Trophoblast cell (in vitro differentiated cells and primary cell): Measurements from ENCODE around the gene AZU1.

Experiments used
- DNase-seq, 2 donors: peaks; one replicate each; pipeline ENCODE4 v3.0.0-alpha.2; 2016
- H2AFZ ChIP-seq: 2 replicates; pipeline ENCODE4 v1.6.1; 2013; ENCODE audit warnings: low read length, moderate library complexity, mild to moderate bottlenecking; ENCODE audit not compliant: insufficient read depth, poor library complexity
- H2AK5ac ChIP-seq: 2 replicates; pipeline ENCODE4 v1.6.1; 2013; ENCODE audit warnings: mild to moderate bottlenecking, low read length
- H2BK120ac ChIP-seq: 2 replicates; pipeline ENCODE4 v1.6.1; 2013; ENCODE audit warnings: low read length, mild to moderate bottlenecking, moderate library complexity; ENCODE audit not compliant: insufficient read depth, poor library complexity
- H2BK12ac ChIP-seq: 2 replicates; pipeline ENCODE4 v1.6.1; 2013; ENCODE audit warnings: mild to moderate bottlenecking, low read length, moderate library complexity
- H2BK5ac ChIP-seq: 2 replicates; pipeline ENCODE4 v1.6.1; 2013; ENCODE audit warnings: low read length, low read depth, moderate library complexity, mild to moderate bottlenecking; ENCODE audit not compliant: poor library complexity
- H3K14ac ChIP-seq: 2 replicates; pipeline ENCODE4 v1.6.1; 2013; ENCODE audit warnings: mild to moderate bottlenecking, low read length
- H3K18ac ChIP-seq: 2 replicates; pipeline ENCODE4 v1.6.1; 2013; ENCODE audit warnings: mild to moderate bottlenecking, low read length
- H3K23ac ChIP-seq: 2 replicates; pipeline ENCODE4 v1.6.1; 2013; ENCODE audit warnings: low read length
- H3K27ac ChIP-seq: 2 replicates; pipeline ENCODE4 v1.5.1; 2013; ENCODE audit warnings: low read depth, mild to moderate bottlenecking, inconsistent platforms, low read length, moderate library complexity
- H3K27me3 ChIP-seq: 2 replicates; pipeline ENCODE4 v1.6.1; 2013; ENCODE audit warnings: inconsistent platforms, mild to moderate bottlenecking, low read length, moderate library complexity; ENCODE audit not compliant: insufficient read depth
- H3K36me3 ChIP-seq, 2 experiments: 1 replicate in 1 of 2; 2 replicates in 1 of 2; pipeline ENCODE4 v1.6.1; 2013; ENCODE audit warnings: low read length in 2 of 2, mild to moderate bottlenecking in 2 of 2, moderate library complexity in 1 of 2; ENCODE audit not compliant: insufficient read depth in 2 of 2, control insufficient read depth in 1 of 2
- H3K4ac ChIP-seq: 2 replicates; pipeline ENCODE4 v1.6.1; 2013; ENCODE audit warnings: low read depth, mild to moderate bottlenecking, low read length, moderate library complexity
- H3K4me1 ChIP-seq, 2 experiments: 1 replicate in 1 of 2; 2 replicates in 1 of 2; pipeline ENCODE4 v1.6.1; 2013; ENCODE audit warnings: low read length in 2 of 2, mild to moderate bottlenecking in 2 of 2, moderate library complexity in 1 of 2; ENCODE audit not compliant: insufficient read depth in 2 of 2, control insufficient read depth in 1 of 2
- H3K4me2 ChIP-seq: 2 replicates; pipeline ENCODE4 v1.6.1; 2013; ENCODE audit warnings: inconsistent platforms, mild to moderate bottlenecking, low read length, moderate library complexity
- H3K4me3 ChIP-seq: 2 replicates; pipeline ENCODE4 v1.5.1; 2013; ENCODE audit warnings: mild to moderate bottlenecking, low read depth, low read length, inconsistent platforms
- H3K79me1 ChIP-seq: one replicate; pipeline ENCODE4 v1.6.1; 2013; ENCODE audit warnings: low read length
- H3K79me2 ChIP-seq: 2 replicates; pipeline ENCODE4 v1.6.1; 2013; ENCODE audit warnings: low read length, mild to moderate bottlenecking; ENCODE audit not compliant: control insufficient read depth, insufficient read depth, poor library complexity
- H3K9ac ChIP-seq: 2 replicates; pipeline ENCODE4 v1.6.1; 2013; ENCODE audit warnings: mild to moderate bottlenecking, low read length
- H3K9me3 ChIP-seq: 2 replicates; pipeline ENCODE4 v1.6.1; 2013; ENCODE audit warnings: low read depth, mild to moderate bottlenecking, control low read depth, inconsistent platforms, low read length; ENCODE audit not compliant: insufficient read depth
- H4K12ac ChIP-seq: 2 replicates; pipeline ENCODE4 v1.6.1; 2013; ENCODE audit warnings: low read depth, mild to moderate bottlenecking, low read length, moderate library complexity
- H4K8ac ChIP-seq: 2 replicates; pipeline ENCODE4 v1.6.1; 2013; ENCODE audit warnings: low read depth, mild to moderate bottlenecking, low read length, moderate library complexity
- H4K91ac ChIP-seq: one replicate; pipeline ENCODE4 v1.6.1; 2013; ENCODE audit warnings: low read depth, mild to moderate bottlenecking, low read length, moderate library complexity
- WGBS: extraction: QIAGEN DNeasy Blood & Tissue Kit; methylation state at CpG from one replicate; pipeline ENCODE4 v1.1.7; 2013; ENCODE audit warnings: missing lambda C conversion rate; ENCODE audit not compliant: insufficient read length, insufficient coverage; ENCODE audit errors: extremely low coverage; 5-methylcytosine and 5-hydroxymethylcytosine counted together

Gene AZU1

GRCh38 chr19:791567-792305 lies 35.9 kb upstream of the AZU1 start:
- Histone ChIP-seq H3K18ac (no peak overlapping the region), H3K23ac (no peak overlapping the region), H2BK12ac (peak overlapping the region; percentile 71), H2BK5ac (no peak overlapping the region), H4K8ac (no peak overlapping the region), H3K79me2 (no peaks in the 10 kb centered on the region), H3K4me1 (peaks cover 21 to 24% of the 10 kb centered on the region in 2 experiments), H3K27me3 (no peaks in the 10 kb centered on the region), H2BK120ac (no peak overlapping the region), H3K9ac (no peak overlapping the region), H4K91ac (peak overlapping the region; percentile 78), H3K36me3 (no peaks in the 10 kb centered on the region), H3K4me3 (no peak overlapping the region), H3K14ac (no peak overlapping the region), H3K4me2 (no peak overlapping the region), H3K27ac (no peak overlapping the region), H3K79me1 (peaks cover 27% of the 10 kb centered on the region), H2AFZ (no peak overlapping the region), H3K4ac (peak overlapping the region; percentile 14), H4K12ac (no peak overlapping the region), H2AK5ac (peak overlapping the region; percentile 61), H3K9me3 (no peaks in the 10 kb centered on the region)
- no CpG with 5 or more reads among the region's 8 CpGs for WGBS
- DNase-seq: no peak

- Histone ChIP-seq H3K4me3 (no peak overlapping the region), H3K9me3 (no peaks in the 10 kb centered on the region), H4K12ac (no peak overlapping the region), H2BK120ac (no peak overlapping the region), H3K79me1 (peaks cover 26% of the 10 kb centered on the region), H2AK5ac (peak overlapping the region; percentile 61), H2BK12ac (peak overlapping the region; percentile 71), H4K8ac (no peak overlapping the region), H3K27ac (no peak overlapping the region), H4K91ac (peak overlapping the region; percentile 78), H3K27me3 (no peaks in the 10 kb centered on the region), H3K14ac (no peak overlapping the region), H3K23ac (no peak overlapping the region), H2AFZ (no peak overlapping the region), H2BK5ac (no peak overlapping the region), H3K36me3 (no peaks in the 10 kb centered on the region), H3K18ac (no peak overlapping the region), H3K9ac (no peak overlapping the region), H3K4ac (no peak overlapping the region), H3K4me2 (no peak overlapping the region), H3K79me2 (no peaks in the 10 kb centered on the region), H3K4me1 (peaks cover 21 to 24% of the 10 kb centered on the region in 2 experiments)
- no peak for DNase-seq
- no CpG with 5 or more reads among the region's 16 CpGs for WGBS
Measured at GRCh38 chr19:792306-792885, 35.2 kb upstream of the AZU1 start.

DNA sequence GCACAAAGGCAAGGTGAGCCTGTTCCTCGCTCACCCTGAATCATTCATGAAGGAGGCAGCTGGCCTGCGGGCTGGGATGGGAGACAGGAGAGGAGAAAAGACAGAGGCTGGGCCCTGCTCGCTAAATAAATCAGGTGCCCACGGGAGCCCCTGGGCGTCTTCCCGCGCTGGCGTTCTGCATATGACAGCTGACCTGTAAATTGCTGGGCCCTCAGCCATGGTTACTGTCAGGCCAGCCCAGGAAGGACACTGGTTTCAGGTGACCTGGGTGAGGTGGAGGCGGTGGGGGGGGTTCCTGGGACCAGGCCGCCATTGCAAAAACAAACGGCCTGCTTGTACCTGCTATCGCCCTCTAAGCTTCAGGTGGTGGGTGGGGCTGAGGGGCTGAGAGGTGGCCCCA lies 33.8 kb upstream of the AZU1 start:
- H3K4me1 ChIP-seq: peaks cover 12 to 19% of the 10 kb centered on the region in 2 experiments
- WGBS: no CpG with 5 or more reads among the region's 12 CpGs

DNA sequence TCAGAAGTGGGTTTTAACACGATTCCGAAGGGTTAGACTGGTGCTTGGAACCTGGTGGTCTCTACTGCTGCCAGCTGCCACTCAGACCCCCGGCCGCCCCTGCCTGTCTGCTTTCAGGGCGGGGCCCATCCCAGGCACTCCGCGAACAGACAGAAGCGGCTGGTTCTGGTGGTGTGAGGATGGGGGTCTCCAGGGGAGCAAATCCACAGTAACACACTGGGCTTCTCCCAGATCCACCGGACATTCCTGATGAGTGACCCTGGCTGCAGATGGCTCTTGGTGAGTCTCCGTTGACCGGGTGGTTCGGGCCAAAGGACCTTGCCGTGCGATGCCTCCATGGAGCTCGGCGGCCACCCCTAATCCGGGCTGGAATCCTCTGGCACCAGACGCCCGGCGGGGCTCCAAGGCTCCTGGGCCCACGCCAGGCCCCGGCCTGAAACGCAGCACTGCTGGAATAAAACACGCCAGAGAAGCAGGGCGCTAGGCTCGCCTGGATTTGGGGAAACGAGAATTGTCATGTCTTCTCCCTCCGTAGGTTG lies 32.5 kb upstream of the AZU1 start:
- Histone ChIP-seq H2BK12ac (peak overlapping the region; percentile 42), H3K23ac (no peak overlapping the region), H3K4me2 (no peak overlapping the region), H2AK5ac (peak overlapping the region; percentile 35), H3K9me3 (no peaks in the 10 kb centered on the region), H3K36me3 (peaks cover 14 to 16% of the 10 kb centered on the region in 2 experiments), H3K4me1 (peaks cover 13 to 17% of the 10 kb centered on the region in 2 experiments), H3K18ac (no peak overlapping the region), H2BK5ac (no peak overlapping the region), H3K4me3 (no peak overlapping the region), H3K79me1 (peaks cover 28% of the 10 kb centered on the region), H4K12ac (no peak overlapping the region), H3K4ac (no peak overlapping the region), H3K27ac (no peak overlapping the region), H2AFZ (no peak overlapping the region), H3K9ac (no peak overlapping the region), H4K8ac (no peak overlapping the region), H4K91ac (no peak overlapping the region), H2BK120ac (no peak overlapping the region), H3K14ac (no peak overlapping the region), H3K79me2 (peaks cover 23% of the 10 kb centered on the region), H3K27me3 (no peaks in the 10 kb centered on the region)
- no peak for DNase-seq
- WGBS: no CpG with 5 or more reads among the region's 28 CpGs

More for the DNA sequence above, 33.8 kb upstream of the AZU1 start:
- Histone ChIP-seq H3K23ac (no peak overlapping the region), H3K79me2 (peaks cover 13% of the 10 kb centered on the region), H3K14ac (no peak overlapping the region), H3K36me3 (peaks cover 4 to 7% of the 10 kb centered on the region in 2 experiments), H3K9ac (no peak overlapping the region), H3K4me3 (no peak overlapping the region), H4K91ac (no peak overlapping the region), H2AFZ (no peak overlapping the region), H3K4ac (no peak overlapping the region), H3K9me3 (no peaks in the 10 kb centered on the region), H3K79me1 (peaks cover 31% of the 10 kb centered on the region), H4K12ac (no peak overlapping the region), H4K8ac (no peak overlapping the region), H3K18ac (no peak overlapping the region), H3K4me2 (no peak overlapping the region), H2BK5ac (no peak overlapping the region), H3K27me3 (no peaks in the 10 kb centered on the region), H2AK5ac (no peak overlapping the region), H2BK120ac (no peak overlapping the region), H2BK12ac (peak overlapping the region; percentile 68), H3K27ac (no peak overlapping the region)
- DNase-seq: no peak
